HepG2 (cell line): ENCODE data around the gene ZNF217. TPM values are rescaled to one million over a fixed set of nuclear protein-coding genes. Genes with fewer than 3 reads are reported as not detected.

Source experiments
- AKAP8 ChIP-seq: sonication (generic); formaldehyde crosslinking; IDR thresholded peaks from 2 replicates; pipeline ENCODE4 v1.5.1; 2020; ENCODE audit warnings: mild to moderate bottlenecking, missing genetic modification reagents
- BATF2 ChIP-seq: sonication (generic); formaldehyde crosslinking; IDR thresholded peaks from 2 replicates; pipeline ENCODE4 v1.8.0; 2022; ENCODE audit warnings: mild to moderate bottlenecking, missing genetic modification reagents, moderate library complexity
- CBFB ChIP-seq: sonication (generic); formaldehyde crosslinking; IDR thresholded peaks from 2 replicates; pipeline ENCODE4 v1.4.0; 2020; ENCODE audit warnings: missing genetic modification reagents
- CBX5 ChIP-seq: sonication (generic); formaldehyde crosslinking; IDR thresholded peaks from 2 replicates; pipeline ENCODE4 v1.4.0; 2020; ENCODE audit warnings: missing genetic modification reagents, borderline replicate concordance
- GABPA ChIP-seq, 2 experiments: IDR thresholded peaks; 2 replicates each; pipeline ENCODE4 v1.6.1; 2011 to 2016; ENCODE audit warnings: low read depth in 2 of 2, low read length in 1 of 2, missing biosample characterization in 1 of 2, missing genetic modification characterization in 1 of 2
- GMEB1 ChIP-seq: sonication (generic); formaldehyde crosslinking; IDR thresholded peaks from 2 replicates; pipeline ENCODE4 v1.5.1; 2020; ENCODE audit warnings: missing genetic modification reagents, mild to moderate bottlenecking, borderline replicate concordance
- GZF1 ChIP-seq: sonication (generic); formaldehyde crosslinking; IDR thresholded peaks from 2 replicates; pipeline ENCODE4 v1.5.1; 2020; ENCODE audit warnings: mild to moderate bottlenecking, missing genetic modification reagents
- KLF9 ChIP-seq: IDR thresholded peaks from 2 replicates; pipeline ENCODE4 v1.6.1; 2016; ENCODE audit warnings: low read depth
- NFKBIZ ChIP-seq: IDR thresholded peaks from 2 replicates; pipeline ENCODE4 v1.6.1; 2018; ENCODE audit warnings: missing genetic modification reagents, missing compliant biosample characterization
- NR1H2 ChIP-seq: sonication (generic); formaldehyde crosslinking; IDR thresholded peaks from 2 replicates; pipeline ENCODE4 v1.8.1; 2022; ENCODE audit warnings: low read depth, missing genetic modification reagents, borderline replicate concordance
- PAWR ChIP-seq: sonication (generic); formaldehyde crosslinking; IDR thresholded peaks from 2 replicates; pipeline ENCODE4 v1.4.0; 2020; ENCODE audit warnings: missing genetic modification reagents, mild to moderate bottlenecking, borderline replicate concordance
- PCBP1 ChIP-seq: fragments of 200-400 bp; formaldehyde crosslinking; IDR thresholded peaks from 2 replicates; pipeline ENCODE4 v1.6.1; 2017; ENCODE audit warnings: mild to moderate bottlenecking, low read depth, low read length, borderline replicate concordance
- RFX5 ChIP-seq: IDR thresholded peaks from 2 replicates; pipeline ENCODE4 v1.6.1; 2011; ENCODE audit warnings: low read depth, low read length, improper control_type of control experiment
- TCF12 ChIP-seq, 2 experiments: fragments of 450-650 bp in 1 of 2; sonication (generic) in 1 of 2; formaldehyde crosslinking in 1 of 2; IDR thresholded peaks; 2 replicates each; pipeline versions ENCODE4 v1.6.1 to v1.8.0; 2017 to 2022; ENCODE audit warnings: antibody characterized with exemption in 1 of 2, mild to moderate bottlenecking in 1 of 2, missing genetic modification reagents in 1 of 2, moderate library complexity in 1 of 2
- ZNF256 ChIP-seq: sonication (generic); formaldehyde crosslinking; conservative IDR thresholded peaks from 2 replicates; pipeline ENCODE4 v1.4.0; 2020; ENCODE audit warnings: missing genetic modification reagents
- ZNF329 ChIP-seq: sonication (generic); formaldehyde crosslinking; IDR thresholded peaks from 2 replicates; pipeline ENCODE4 v1.9.0; 2021; ENCODE audit warnings: low read depth, mild to moderate bottlenecking, missing genetic modification reagents
- ZNF354B ChIP-seq: sonication (generic); formaldehyde crosslinking; IDR thresholded peaks from 2 replicates; pipeline ENCODE4 v1.8.0; 2022; ENCODE audit warnings: mild to moderate bottlenecking, missing genetic modification reagents
- ZNF670 ChIP-seq: sonication (generic); formaldehyde crosslinking; IDR thresholded peaks from 2 replicates; pipeline ENCODE4 v1.8.0; 2022; ENCODE audit warnings: mild to moderate bottlenecking, missing genetic modification reagents, borderline replicate concordance
- ZNF703 ChIP-seq: sonication (generic); formaldehyde crosslinking; IDR thresholded peaks from 2 replicates; pipeline ENCODE4 v1.5.1; 2020; ENCODE audit warnings: missing genetic modification reagents, mild to moderate bottlenecking, moderate library complexity, borderline replicate concordance
- ZNF879 ChIP-seq: sonication (generic); formaldehyde crosslinking; IDR thresholded peaks from 2 replicates; pipeline ENCODE4 v1.8.1; 2023; ENCODE audit warnings: missing genetic modification reagents
- polyA plus RNA-seq, 8 experiments: library from polyadenylated mRNA; depleted of rRNA in 3 of 8; stranded (reverse) in 7 of 8; unstranded in 1 of 8; fragments of >200 nt; fragmentation: Illumina TruSeq in 4 of 8; extraction: Trizol in 4 of 8; gene quantifications; 2 replicates each; pipeline versions ENCODE4 v1.2.1 to v1.2.3, GENCODE V29; 2011 to 2016; ENCODE audit warnings: low read depth in 4 of 8, missing spikeins in 1 of 8, mixed read lengths in 1 of 8; ENCODE audit not compliant: insufficient read depth in 1 of 8
- total RNA-seq, 5 experiments: library from RNA; depleted of rRNA; stranded (reverse); fragments of >200 nt; fragmentation: Illumina TruSeq; extraction: Trizol; gene quantifications; 2 replicates each; pipeline ENCODE4 v1.2.3, GENCODE V29; 2016; ENCODE audit warnings: low read depth in 1 of 5
- TF ChIP-seq, protein P1 (sequence below): sonication (generic); formaldehyde crosslinking; IDR thresholded peaks from 2 replicates; pipeline ENCODE4 v1.8.1; 2023; ENCODE audit warnings: mild to moderate bottlenecking, missing genetic modification reagents
- TF ChIP-seq, protein P2 (sequence below): sonication (generic); formaldehyde crosslinking; IDR thresholded peaks from 2 replicates; pipeline ENCODE4 v1.8.1; 2022; ENCODE audit warnings: low read depth, mild to moderate bottlenecking, missing genetic modification reagents

Gene ZNF217
- total and polyA plus RNA-seq, 2 of the 13 experiments (the other 11 are each of a cell fraction or from before 2014, with no cell fraction given) = 22.3 to 29.8 TPM

DNA sequence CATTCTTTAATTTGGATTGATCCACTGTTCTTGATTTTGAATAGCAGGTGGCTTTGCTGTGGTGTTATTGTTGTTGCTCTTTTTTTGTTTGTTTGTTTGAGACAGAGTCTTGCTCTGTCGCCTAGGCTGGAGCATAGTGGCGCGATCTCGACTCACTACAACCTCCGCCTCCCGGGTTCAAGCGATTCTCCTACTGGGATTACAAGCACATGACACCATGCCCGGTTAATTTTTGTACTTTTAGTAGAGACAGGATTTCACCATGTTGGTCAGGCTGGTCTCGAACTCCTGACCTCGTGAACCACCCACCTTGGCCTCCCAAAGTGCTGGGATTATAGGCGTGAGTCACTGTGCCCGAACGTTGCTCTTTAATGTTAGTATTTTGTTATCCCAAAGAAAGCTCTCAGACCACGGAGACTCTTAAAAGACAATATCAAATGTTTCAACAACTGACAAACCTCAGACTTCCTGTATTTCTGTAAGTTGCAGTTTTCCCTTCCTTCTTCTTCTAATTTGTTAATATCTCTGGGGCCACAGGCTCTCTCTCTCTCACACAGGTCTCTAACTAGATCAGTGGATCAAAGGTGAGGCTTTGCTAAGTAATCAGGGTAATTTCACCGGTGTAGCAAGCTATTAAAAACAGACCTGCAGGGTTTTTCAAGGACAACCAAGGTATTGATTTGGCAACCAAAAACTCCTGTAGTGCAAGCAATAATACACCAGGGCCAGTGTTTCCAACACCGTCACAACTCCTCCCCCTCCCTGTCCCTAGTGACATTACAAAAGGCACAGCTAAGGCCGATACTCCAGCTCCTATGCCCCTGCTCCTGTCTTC, 48.8 kb upstream of the ZNF217 start (continued):
- TF ChIP-seq, protein P1, sequence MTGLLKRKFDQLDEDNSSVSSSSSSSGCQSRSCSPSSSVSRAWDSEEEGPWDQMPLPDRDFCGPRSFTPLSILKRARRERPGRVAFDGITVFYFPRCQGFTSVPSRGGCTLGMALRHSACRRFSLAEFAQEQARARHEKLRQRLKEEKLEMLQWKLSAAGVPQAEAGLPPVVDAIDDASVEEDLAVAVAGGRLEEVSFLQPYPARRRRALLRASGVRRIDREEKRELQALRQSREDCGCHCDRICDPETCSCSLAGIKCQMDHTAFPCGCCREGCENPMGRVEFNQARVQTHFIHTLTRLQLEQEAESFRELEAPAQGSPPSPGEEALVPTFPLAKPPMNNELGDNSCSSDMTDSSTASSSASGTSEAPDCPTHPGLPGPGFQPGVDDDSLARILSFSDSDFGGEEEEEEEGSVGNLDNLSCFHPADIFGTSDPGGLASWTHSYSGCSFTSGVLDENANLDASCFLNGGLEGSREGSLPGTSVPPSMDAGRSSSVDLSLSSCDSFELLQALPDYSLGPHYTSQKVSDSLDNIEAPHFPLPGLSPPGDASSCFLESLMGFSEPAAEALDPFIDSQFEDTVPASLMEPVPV (CRISPR knock-in tag) = 0 out of 2 replicates have a peak, but pooled peaks have one; percentile 42
- TF ChIP-seq RFX5 (no peak), ZNF879 (CRISPR knock-in tag) (no peak), PCBP1 (no peak), TCF12 (IDR thresholded peaks at IDR 0.05) (no peak), TCF12 (CRISPR knock-in tag; IDR thresholded peaks at IDR 0.05) (peak; percentile 83; the same call in 1 of the 2 replicates), ZNF354B (no peak), ZNF703 (CRISPR knock-in tag) (no peak), GMEB1 (CRISPR knock-in tag) (peak; percentile 49; the same call in 1 of the 2 replicates), CBX5 (peak; percentile 39; the same call in 1 of the 2 replicates), NFKBIZ (CRISPR knock-in tag) (peak; percentile 79; the same call in 1 of the 2 replicates), CBFB (CRISPR knock-in tag) (no peak), PAWR (CRISPR knock-in tag) (no peak), ZNF256 (CRISPR knock-in tag) (no peak), ZNF670 (peak; percentile 82), ZNF329 (CRISPR knock-in tag) (no peak), KLF9 (peak; percentile 65; the same call in 1 of the 2 replicates), AKAP8 (no peak), GZF1 (CRISPR knock-in tag) (0 out of 2 replicates have a peak, but pooled peaks have one; percentile 80), GABPA (IDR thresholded peaks at IDR 0.05; ENCODE audit: low read depth, low read length) (no peak), GABPA (CRISPR knock-in tag; IDR thresholded peaks at IDR 0.05; ENCODE audit: low read depth) (peak; percentile 43), NR1H2 (CRISPR knock-in tag) (no peak), BATF2 (no peak)
- TF ChIP-seq, protein P2, sequence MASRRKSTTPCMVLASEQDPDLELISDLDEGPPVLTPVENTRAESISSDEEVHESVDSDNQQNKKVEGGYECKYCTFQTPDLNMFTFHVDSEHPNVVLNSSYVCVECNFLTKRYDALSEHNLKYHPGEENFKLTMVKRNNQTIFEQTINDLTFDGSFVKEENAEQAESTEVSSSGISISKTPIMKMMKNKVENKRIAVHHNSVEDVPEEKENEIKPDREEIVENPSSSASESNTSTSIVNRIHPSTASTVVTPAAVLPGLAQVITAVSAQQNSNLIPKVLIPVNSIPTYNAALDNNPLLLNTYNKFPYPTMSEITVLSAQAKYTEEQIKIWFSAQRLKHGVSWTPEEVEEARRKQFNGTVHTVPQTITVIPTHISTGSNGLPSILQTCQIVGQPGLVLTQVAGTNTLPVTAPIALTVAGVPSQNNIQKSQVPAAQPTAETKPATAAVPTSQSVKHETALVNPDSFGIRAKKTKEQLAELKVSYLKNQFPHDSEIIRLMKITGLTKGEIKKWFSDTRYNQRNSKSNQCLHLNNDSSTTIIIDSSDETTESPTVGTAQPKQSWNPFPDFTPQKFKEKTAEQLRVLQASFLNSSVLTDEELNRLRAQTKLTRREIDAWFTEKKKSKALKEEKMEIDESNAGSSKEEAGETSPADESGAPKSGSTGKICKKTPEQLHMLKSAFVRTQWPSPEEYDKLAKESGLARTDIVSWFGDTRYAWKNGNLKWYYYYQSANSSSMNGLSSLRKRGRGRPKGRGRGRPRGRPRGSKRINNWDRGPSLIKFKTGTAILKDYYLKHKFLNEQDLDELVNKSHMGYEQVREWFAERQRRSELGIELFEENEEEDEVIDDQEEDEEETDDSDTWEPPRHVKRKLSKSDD (CRISPR knock-in tag) = peak; percentile 66
